ENCODE data around the gene MORF4L1.
"Not testable (repeated sequence)": the region's sequence is repeated elsewhere in the genome, so short reads cannot be mapped to it uniquely, and the experiment has no call there.

Gene MORF4L1
- total RNA-seq, result 250 to 366 (median 304) reads per million in 4 donors

DNA sequence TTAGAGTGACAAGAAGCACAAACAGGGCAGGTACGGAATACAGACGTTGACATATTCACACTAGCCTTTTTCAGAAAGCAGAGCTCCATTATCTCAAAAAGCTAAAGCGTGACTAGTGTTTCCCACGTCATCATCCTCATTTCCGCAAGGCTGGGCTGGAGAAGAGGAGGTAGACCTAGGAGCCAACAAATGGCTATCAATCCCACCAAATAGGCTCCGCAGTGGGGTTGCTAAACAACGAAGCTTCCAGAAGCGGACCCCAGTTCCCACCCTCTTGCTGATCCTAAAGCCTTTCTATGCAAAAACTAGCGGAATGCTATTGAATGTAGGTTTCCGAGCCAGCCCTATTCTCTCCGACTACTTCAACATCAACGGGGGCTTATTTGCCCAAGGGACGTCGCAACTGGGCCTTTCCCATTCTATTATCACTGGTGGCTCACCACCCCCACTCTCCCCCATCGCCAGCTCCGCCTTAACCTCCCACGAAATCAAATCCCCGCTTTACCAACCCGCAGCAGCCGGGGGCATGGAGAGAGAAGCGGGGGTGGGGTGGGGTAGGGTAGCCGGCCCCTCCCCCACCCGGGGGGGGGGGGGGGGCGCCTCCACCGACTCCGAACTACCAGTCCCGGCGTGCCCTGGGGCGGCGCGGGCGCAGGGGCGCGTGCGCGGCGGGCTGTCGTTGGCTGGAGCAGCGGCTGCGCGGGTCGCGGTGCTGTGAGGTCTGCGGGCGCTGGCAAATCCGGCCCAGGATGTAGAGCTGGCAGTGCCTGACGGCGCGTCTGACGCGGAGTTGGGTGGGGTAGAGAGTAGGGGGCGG is at the start of gene MORF4L1:
Gene MORF4L1, plus strand, starts transcription at position 736 of the 817 bp plus-strand sequence. CDS start 128 bp downstream, outside the sequence.
- peak; percentile 93 to 98 (median 94) for DNase-seq

DNA sequence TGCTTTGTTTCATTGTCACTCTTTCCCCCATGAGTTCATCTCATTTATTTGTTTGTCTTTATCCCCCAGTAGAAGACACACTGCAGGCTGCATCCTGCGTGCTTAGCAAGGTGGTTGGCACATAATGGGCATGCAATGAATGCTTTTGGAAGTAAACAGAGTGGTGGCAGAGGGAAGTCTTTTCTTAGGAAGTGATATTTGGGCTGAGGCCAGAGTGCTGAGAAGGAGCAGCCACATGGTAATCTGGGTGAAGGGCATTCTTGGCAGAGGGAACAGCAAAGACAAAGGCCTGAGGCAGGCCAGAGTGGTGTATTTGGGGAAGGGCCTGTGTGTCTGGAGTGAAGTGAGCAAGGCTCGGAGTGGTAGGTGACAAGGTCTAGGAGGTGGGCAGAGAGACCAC is 43.8 kb upstream of the MORF4L1 start:
- DNase-seq, result no peak

- DNase-seq, result no peak
Observed at GRCh38 chr15:78830514-78831228, 42.0 kb upstream of the MORF4L1 start.

- DNase-seq, result no peak
Observed at GRCh38 chr15:78831229-78832207, 41.2 kb upstream of the MORF4L1 start.

DNA sequence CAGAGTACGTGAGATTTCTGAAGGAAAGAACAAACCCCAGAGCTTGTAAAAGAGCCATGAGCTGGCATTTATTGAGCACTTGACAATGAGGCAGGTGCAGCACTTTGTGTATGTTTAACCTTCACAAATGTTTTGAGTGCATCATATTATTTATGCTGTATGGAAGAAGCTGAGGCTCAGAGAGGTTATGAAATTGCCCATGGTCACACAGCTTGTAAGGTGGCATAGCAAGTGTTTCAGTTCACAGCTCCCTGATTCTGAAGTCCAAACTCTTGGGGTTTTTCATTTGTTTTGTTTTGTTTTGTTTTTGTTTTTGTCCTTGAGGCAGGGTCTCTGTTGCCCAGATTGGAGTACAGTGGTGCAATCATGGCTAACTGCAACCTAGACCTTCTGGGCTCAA is 36.4 kb upstream of the MORF4L1 start:
- no peak for DNase-seq

DNA sequence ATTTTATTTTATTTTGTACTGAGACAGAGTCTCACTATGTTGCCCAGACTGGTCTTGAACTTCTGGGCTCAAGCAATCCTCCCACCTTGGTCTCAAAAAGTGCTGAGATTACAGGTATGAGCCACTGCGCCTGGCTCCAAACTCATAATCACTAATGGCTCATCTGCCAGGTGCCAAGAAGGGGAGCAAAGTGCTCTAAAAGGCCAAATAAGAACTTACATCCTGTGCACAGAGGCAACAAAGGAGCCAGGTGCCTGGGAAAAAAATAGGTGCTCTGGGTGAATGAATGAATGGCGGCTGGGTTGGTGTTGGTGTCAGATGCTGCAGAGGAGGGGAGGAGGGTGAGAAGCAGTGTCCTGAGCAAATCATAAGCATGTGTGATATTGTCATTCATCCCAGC is 35.6 kb upstream of the MORF4L1 start:
- DNase-seq, result no peak

DNA sequence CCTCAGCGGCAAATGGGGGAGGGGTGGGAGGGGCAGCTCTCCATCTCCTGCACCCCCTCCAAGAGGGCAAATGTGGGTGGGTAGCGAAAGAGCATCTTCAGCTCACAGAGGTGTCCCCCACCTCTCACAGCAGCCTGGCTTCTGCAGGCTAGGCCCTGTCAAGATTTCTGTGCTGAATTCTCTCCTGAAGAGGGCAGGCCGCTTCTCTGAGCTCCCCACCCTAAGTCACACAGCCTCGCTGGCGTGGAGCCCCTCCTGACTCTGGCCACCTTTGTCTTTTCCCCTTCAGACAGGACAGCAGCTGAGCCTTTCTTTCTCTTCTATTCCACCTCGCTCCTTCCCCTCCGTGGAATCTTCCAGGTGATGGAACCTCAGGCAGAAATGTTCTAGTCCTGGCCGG is 35.1 kb upstream of the MORF4L1 start:
- DNase-seq, result no peak

GRCh38 chr15:78838489-78838888 is 34.2 kb upstream of the MORF4L1 start:
- DNase-seq, result no peak

- DNase-seq, result not testable (repeated sequence)
Observed at GRCh38 chr15:78839151-78839550, 33.5 kb upstream of the MORF4L1 start.

DNA sequence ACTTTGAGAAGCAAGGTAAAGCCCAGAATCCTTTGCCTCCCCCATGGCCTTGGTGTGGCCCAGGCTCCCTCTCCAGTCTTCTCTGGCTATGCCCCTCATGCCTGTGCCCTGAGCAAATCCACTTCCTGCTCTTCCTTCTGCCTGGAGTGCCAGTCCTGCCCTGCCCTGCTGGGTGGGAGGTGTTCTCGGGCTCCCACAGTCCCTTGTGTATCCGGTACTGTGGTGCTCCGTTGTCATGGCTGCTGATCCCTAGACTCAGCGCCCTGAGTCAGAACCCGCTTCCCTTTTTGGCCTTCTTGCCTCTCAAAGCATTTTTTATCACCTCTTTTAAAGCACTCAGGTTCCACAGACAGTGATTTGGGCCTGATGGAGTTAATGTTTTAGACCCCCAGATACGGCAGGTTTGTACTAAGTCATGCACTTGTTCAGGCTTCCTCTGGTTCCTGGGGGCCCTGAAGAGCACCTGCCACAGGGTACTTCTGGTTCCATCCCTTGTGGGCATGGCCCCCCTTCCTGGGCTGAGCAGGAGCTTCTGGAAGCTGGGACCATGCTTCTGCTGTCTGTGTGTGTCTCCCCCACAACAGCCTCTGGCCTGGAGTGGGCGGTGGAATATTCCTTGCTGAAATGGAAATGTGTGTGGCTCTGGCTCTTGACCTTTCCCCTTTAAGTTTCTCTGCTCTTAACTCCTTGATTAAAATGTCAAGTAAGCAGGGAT is 31.9 kb upstream of the MORF4L1 start:
- no peak for DNase-seq

- no peak for DNase-seq
Observed at GRCh38 chr15:78841376-78841706, 31.3 kb upstream of the MORF4L1 start.

DNA sequence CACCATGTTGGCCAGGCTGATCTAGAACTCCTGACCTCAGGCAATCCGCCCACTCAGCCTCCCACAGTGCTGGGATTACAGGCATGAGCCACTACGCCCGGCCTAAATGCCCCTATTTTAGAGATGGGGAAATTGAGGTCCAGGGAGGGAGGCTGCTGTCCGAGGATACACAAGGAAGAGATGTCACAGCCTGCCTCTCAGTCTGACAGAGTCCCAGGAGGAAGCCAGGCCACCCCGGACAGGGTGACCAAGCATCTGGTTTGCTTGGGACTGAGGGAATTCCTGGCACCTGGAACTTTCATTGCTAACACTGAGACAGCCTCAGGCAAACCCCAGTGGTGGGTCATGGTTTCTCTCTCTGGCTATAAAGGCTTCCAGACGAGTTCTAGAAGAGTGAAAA is 30.8 kb upstream of the MORF4L1 start:
- no peak for DNase-seq

DNA sequence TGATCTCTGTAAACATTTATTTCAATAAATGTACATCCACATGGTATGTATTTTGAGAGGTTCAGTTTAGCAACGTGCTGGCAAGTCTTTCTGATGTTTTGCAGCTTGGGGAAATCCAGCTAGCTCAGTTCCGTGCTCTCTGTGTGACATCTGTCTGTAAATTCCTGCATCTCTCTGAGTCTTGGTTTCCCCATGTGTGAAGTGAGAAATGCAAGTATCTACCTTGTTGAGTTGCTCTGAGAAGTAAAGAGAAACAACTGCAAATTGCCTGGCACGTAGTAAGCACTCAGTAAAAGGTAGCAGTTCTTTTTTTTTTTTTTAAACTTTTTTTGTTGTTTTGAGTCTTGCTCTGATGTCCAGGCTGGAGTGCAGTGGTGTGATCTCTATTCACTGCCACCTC is 30.2 kb upstream of the MORF4L1 start:
- DNase-seq, result no peak

DNA sequence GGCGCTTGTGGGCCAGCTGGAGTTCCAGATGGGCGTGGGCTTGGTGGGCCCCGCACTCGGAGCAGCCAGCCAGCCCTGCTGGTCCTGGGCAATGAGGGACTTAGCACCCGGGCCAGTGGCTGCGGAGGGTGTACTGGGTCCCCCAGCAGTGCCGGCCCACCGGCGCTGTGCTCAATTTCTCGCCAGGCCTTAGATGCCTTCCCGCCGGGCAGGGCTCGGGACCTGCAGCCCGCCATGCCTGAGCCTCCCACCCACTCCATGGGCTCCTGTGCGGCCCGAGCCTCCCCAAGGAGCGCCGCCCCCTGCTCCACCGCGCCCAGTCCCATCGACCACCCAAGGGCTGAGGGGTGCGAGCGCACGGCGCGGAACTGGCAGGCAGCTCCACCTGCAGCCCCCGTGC is 25.8 kb upstream of the MORF4L1 start:
- DNase-seq, result not testable (repeated sequence)

GRCh38 chr15:78847387-78847906 is 25.2 kb upstream of the MORF4L1 start:
- DNase-seq, result not testable (repeated sequence)

GRCh38 chr15:78850352-78850751 is 22.3 kb upstream of the MORF4L1 start:
- no peak for DNase-seq

DNA sequence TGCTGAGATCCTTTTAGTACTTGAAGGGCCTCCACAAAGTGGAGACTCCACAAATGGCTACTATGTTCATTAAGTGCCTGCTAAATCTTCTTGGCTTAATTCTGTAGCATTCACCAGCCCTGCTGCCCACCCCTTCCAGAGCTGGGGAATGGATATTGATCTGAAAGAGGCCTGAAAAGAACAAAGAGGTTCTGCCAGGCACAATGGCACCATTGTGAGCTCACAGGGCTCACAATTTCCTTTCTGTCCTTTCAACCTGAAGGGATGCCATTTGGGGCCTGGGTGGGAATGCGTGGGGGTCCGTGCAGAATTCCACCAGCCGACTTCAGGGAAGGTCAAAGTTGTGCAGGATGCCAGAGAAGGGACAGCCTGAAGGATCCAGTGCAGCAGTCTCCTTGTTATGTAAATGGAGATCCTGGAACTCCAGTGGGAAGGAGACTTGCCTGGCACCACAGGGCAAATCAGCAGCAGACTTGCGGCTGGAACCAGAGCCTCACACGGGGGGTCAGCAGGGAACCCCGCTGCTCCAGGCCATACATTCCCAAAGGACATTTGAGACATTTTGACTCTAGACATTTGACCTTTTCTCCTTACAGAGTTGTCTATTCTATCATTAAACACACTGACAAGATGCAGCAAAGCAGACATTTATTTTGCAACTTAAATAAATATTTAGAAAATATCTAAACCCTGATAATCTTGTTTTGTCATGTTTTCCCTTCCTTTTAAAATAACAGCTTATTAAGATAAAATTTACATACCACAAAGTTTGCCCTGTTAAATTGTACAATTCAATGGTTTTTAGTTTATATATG is 21.5 kb upstream of the MORF4L1 start:
- no peak for DNase-seq

DNA sequence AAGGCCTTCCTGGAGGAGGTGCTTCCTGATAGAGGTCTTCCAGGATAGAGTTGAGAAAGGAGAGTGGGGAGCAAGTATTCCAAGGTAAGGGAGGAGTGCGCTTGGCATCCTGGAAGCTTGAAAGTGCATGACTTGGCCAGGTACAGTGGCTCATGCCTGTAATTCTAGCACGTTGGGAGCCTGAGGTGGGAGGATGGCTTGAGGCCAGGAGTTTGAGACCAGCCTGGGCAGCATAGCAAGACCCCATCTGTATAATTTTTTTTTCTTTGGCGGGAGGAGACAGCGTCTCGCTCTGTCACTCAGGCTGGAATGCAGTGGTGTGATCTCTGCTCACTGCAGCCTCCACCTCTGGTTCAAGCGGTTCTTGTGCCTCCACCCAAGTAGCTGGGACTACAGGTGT is 19.2 kb upstream of the MORF4L1 start:
- DNase-seq, result no peak

DNA sequence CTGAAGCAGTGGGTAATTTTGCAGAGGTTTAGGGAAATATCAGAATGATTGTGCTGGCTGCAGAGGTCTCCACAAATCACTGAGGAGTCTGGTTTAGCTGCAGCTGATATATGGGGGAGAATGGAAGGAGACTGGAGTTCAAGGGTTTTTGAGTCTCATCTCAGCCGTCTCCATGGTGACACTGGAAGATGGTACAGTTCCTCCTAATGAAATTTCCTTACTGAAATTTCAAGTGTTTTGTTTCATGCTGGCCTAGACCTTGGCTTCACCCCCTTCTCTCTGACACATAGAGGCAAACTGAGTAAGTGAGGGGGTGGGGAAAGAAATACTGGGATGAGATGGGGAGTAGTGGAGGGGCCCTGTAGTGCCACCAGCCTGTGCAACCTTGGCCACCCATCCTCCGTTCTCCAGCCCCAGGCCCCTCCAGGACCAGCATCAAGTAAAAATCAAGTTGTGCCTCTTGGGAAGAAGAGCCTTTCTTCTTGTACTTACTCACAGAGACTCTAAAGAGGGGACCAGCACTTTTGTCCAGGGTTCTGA is 17.8 kb upstream of the MORF4L1 start:
- no peak for DNase-seq

DNA sequence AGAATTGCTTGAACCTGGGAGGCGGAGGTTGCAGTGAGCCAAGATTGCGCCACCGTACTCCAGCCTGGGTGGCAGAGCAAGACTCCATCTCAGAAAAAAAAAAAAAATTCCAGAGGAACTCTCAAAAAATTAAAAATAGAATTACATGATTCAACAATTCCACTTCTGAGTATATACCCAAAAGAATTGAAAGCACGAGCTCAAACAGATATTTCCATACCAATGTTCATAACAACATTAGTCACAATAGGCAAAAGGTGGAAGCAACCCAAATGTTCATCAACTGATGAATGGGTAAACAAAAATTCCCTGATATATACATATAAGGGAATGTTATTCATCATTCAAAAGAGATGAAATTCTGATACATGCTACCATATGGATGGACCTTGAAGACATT is 16.9 kb upstream of the MORF4L1 start:
- no peak for DNase-seq

All from T-helper 1 cell (primary cell).